ENCODE measurements around the gene RHBDL2.
"Not testable (repeated sequence)": the region's sequence is repeated elsewhere in the genome, so short reads cannot be mapped to it uniquely, and the experiment has no call there.

The RHBDL2 gene

GRCh38 chr1:38973659-38974437, 32.2 kb upstream of the RHBDL2 start:
- Histone ChIP-seq H3K9me3 (ENCODE audit: control insufficient read depth, low read length) (no peaks in the 10 kb centered on the region), H3K79me2 (no peaks in the 10 kb centered on the region), H3K36me3 (ENCODE audit: control insufficient read depth, insufficient read depth, low read length) (no peaks in the 10 kb centered on the region), H3K4me2 (ENCODE audit: low read length) (no peak overlapping the region), H2AFZ (no peak overlapping the region), H3K9ac (no peak overlapping the region), H3K4me1 (no peaks in the 10 kb centered on the region), H3K27me3 (ENCODE audit: control insufficient read depth, insufficient read depth, low read length) (no peaks in the 10 kb centered on the region), H3K27ac (no peak overlapping the region), H3K4me3 (ENCODE audit: low read depth, low read length) (no peak overlapping the region)
- no peak for TF ChIP-seq CTCF (IDR thresholded peaks at IDR 0.05)

- not testable (repeated sequence) for H3K4me3 ChIP-seq (ENCODE audit: low read depth, low read length); H3K27me3 ChIP-seq (ENCODE audit: control insufficient read depth, insufficient read depth, low read length); H3K4me1 ChIP-seq; H3K4me2 ChIP-seq (ENCODE audit: low read length); H3K9ac ChIP-seq; H3K79me2 ChIP-seq; H3K27ac ChIP-seq; H3K9me3 ChIP-seq (ENCODE audit: control insufficient read depth, low read length); H2AFZ ChIP-seq; H3K36me3 ChIP-seq (ENCODE audit: control insufficient read depth, insufficient read depth, low read length)
Observed at GRCh38 chr1:38973145-38973544, 31.5 kb upstream of the RHBDL2 start.

GRCh38 chr1:38964140-38964548, 22.5 kb upstream of the RHBDL2 start:
- H3K27me3 ChIP-seq (ENCODE audit: control insufficient read depth, insufficient read depth, low read length), result no peaks in the 10 kb centered on the region
- no peak overlapping the region for H3K27ac ChIP-seq
- no peak overlapping the region for H3K4me2 ChIP-seq (ENCODE audit: low read length)
- no peak for TF ChIP-seq CTCF (IDR thresholded peaks at IDR 0.05)
- H3K36me3 ChIP-seq (ENCODE audit: control insufficient read depth, insufficient read depth, low read length), result no peaks in the 10 kb centered on the region
- no peaks in the 10 kb centered on the region for H3K9me3 ChIP-seq (ENCODE audit: control insufficient read depth, low read length)
- H3K4me1 ChIP-seq, result no peaks in the 10 kb centered on the region
- H3K9ac ChIP-seq, result no peak overlapping the region
- no peak overlapping the region for H3K4me3 ChIP-seq (ENCODE audit: low read depth, low read length)
- no peak overlapping the region for H2AFZ ChIP-seq
- no peaks in the 10 kb centered on the region for H3K79me2 ChIP-seq

- Histone ChIP-seq H3K4me2 (ENCODE audit: low read length) (no peak overlapping the region), H2AFZ (no peak overlapping the region), H3K4me1 (no peaks in the 10 kb centered on the region), H3K27me3 (ENCODE audit: control insufficient read depth, insufficient read depth, low read length) (no peaks in the 10 kb centered on the region), H3K36me3 (ENCODE audit: control insufficient read depth, insufficient read depth, low read length) (no peaks in the 10 kb centered on the region), H3K4me3 (ENCODE audit: low read depth, low read length) (no peak overlapping the region), H3K9me3 (ENCODE audit: control insufficient read depth, low read length) (no peaks in the 10 kb centered on the region), H3K9ac (no peak overlapping the region), H3K27ac (no peak overlapping the region), H3K79me2 (no peaks in the 10 kb centered on the region)
- TF ChIP-seq CTCF (IDR thresholded peaks at IDR 0.05), result no peak
Observed at GRCh38 chr1:38962560-38962959, 20.9 kb upstream of the RHBDL2 start.

GRCh38 chr1:38962113-38962512, 20.5 kb upstream of the RHBDL2 start:
- Histone ChIP-seq H3K79me2 (no peaks in the 10 kb centered on the region), H3K9ac (no peak overlapping the region), H3K4me2 (ENCODE audit: low read length) (no peak overlapping the region), H3K27ac (no peak overlapping the region), H2AFZ (no peak overlapping the region), H3K9me3 (ENCODE audit: control insufficient read depth, low read length) (no peaks in the 10 kb centered on the region), H3K4me1 (no peaks in the 10 kb centered on the region), H3K27me3 (ENCODE audit: control insufficient read depth, insufficient read depth, low read length) (no peaks in the 10 kb centered on the region), H3K4me3 (ENCODE audit: low read depth, low read length) (no peak overlapping the region), H3K36me3 (ENCODE audit: control insufficient read depth, insufficient read depth, low read length) (no peaks in the 10 kb centered on the region)
- TF ChIP-seq CTCF (IDR thresholded peaks at IDR 0.05), result no peak
